ENCODE measurements around the gene RAB28.

The RAB28 gene

DNA sequence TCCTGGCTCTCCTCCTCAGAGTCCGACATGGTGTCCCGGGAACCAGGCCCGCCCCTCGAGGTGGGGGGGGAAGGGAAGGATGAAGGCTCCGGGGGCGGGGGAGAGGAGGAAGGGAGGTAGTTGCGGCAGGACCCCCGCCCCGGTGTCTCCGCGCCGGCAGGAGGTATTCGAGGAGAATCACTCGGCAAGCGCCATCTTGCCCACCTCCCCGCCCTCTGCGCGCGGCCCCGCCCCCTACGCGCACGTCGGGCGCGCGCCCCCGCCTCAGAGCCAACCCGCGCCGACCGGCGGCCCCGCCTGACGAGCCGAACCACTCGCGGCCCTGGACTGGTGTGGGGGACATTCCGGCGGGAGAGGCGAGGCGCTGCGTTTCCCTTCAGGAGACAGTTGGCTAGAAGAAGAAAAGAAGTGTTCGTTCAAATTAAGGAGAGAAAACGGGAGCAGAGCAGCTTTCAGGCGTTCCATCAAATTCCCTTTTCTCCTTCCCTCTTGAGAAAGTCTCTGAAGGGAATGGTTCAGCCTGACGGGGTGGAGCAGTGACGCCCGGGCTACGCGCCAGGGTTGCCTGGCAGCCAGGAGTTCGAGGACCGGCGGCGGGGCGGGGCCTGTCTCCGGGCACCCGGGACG is at the start of gene RAB28:
TSS of gene RAB28 (minus strand) at position 219 of the 627 bp plus-strand sequence.
- FAIRE-seq (peak; percentile 68), DNase-seq (ENCODE audit: low spot score) (peak; percentile 86)

DNA sequence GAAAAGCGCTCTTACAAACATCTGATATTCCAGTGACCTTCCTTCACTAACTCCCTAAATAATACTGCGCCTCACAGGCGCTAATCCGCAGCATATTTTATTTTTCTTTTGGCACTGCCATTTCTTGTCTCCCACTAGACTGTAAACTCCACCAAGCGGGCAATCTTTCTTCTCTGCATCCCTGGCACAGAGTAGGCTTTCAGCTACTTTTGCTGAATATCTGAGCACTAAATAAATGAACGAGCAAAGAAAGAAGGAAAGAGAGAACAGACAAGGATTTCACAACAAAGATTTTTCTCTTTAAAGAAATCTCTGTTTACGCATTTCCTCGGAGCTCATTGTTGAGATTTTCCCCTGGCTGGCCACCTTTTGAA is 47.5 kb upstream of the RAB28 start:
- no peak for FAIRE-seq
- no peak for DNase-seq (ENCODE audit: low spot score)

GRCh38 chr4:13530823-13531624 is 46.9 kb upstream of the RAB28 start:
- FAIRE-seq (no peak), DNase-seq (ENCODE audit: low spot score) (no peak)

GRCh38 chr4:13529128-13529919 is 45.2 kb upstream of the RAB28 start:
- DNase-seq (ENCODE audit: low spot score) (no peak), FAIRE-seq (no peak)

DNA sequence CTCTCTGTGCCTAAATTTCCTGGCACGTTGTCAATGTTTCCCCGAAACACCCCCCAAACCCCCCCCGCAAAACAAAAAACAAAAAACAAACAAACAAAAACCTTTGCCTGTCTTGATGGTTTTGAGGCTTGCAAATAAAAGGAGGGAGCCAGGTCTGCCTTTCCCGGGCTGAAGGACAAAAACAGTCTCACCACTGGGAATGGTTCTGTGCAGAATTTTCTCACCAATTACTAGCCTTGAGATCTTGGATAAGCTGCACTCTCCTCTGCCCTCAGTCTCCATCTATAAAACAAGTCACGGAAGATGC is 44.6 kb upstream of the RAB28 start:
- no peak for DNase-seq (ENCODE audit: low spot score)
- FAIRE-seq, result no peak

GRCh38 chr4:13527981-13528820 is 44.1 kb upstream of the RAB28 start:
- FAIRE-seq, result no peak

GRCh38 chr4:13527192-13527980 is 43.2 kb upstream of the RAB28 start:
- FAIRE-seq (no peak), DNase-seq (ENCODE audit: low spot score) (no peak)

More at GRCh38 chr4:13527981-13528820, 44.1 kb upstream of the RAB28 start:
- no peak for DNase-seq (ENCODE audit: low spot score)

DNA sequence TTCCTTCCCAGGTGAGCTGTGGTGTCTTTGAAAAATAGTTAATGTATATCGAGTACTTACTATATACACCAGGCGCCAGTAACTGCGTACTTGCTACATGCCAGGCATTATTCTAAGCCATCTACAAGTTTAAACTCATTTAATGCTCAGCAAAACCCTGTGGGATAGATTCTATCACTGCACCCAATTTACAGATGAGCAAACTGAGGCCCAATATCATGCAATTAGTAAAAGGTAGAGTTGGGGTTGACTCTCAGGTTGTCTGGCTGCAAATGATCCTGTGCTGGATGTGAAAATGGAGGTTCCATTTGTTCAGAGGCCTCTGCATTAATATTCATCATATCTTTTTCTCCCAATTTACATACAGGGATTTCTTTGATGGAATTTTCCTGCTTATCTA is 42.5 kb upstream of the RAB28 start:
- FAIRE-seq (no peak), DNase-seq (ENCODE audit: low spot score) (no peak)

- FAIRE-seq, result no peak
- no peak for DNase-seq (ENCODE audit: low spot score)
Observed at GRCh38 chr4:13525606-13526281, 41.6 kb upstream of the RAB28 start.

GRCh38 chr4:13524504-13525243 is 40.5 kb upstream of the RAB28 start:
- DNase-seq (ENCODE audit: low spot score) (no peak), FAIRE-seq (no peak)

- FAIRE-seq, result no peak
- no peak for DNase-seq (ENCODE audit: low spot score)
Observed at GRCh38 chr4:13523591-13524503, 39.7 kb upstream of the RAB28 start.

GRCh38 chr4:13523105-13523477 is 39.0 kb upstream of the RAB28 start:
- DNase-seq (ENCODE audit: low spot score) (no peak), FAIRE-seq (no peak)

DNA sequence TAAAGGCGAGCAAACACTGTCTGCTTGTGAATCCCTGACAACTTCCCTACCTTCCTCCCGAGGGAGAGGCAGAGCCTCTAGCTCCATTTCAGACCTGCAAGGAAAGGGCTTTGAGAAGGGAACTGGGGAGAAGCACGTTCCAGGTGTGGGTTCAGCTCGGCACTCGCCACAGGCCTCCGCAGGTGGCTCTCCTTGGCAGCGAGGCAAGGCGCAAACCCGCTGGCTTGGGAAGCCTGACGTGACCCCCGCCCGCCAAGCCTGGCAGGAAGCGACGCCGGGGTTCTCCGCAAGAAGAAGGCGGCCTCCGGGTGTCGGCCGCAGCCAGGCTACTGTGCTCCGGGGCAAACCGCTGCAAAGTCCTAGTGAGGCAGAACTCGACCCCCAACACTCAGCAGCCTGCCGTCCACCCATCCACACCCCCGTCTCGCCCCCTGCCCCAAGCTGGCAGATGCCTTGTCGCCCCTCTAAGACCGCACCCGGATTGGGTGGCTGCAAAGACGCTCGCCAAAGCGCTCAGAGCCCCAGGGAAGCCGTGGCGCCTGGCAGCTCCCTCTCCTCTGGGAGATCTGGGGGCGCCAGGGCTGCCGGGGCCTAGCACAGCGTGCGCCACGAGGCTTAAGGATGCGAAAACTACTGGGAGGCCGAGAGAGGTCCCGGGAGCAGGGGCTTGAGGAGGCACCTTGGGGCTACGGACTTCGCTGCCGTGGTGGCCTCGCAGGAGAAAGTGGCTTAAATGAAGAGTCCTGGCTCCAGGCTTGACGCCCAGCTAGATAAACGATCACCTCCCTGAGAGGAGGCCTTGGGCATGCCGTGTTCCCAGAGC is 38.4 kb upstream of the RAB28 start:
- no peak for FAIRE-seq
- DNase-seq (ENCODE audit: low spot score), result no peak

- no peak for FAIRE-seq
Observed at GRCh38 chr4:13521047-13521446, 36.9 kb upstream of the RAB28 start.

DNA sequence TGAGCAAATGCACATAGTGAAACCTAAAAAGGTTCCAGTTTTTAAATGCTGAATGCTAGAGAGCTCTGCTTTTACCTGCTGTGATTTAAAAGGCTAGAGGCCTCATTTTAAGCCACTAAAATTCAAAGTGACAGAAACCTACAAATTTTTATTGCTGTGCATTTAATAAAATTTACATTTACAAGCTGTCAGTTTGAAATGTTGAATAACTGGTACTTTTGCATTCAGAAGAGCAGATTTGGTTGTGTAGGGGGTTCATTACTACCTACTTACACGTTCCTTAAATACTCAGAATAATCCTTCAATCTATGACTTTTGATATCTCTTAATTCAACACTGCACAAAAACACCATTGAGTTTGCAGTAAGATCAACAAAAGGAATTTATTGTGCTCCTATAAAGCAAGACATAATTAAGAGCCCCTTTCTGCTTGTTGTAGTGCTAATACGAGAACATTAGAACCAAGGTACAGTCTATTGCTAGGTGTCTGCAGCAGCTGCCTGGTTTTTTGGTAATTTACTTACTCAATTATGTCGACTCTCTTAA is 32.2 kb upstream of the RAB28 start:
- DNase-seq (ENCODE audit: low spot score), result no peak
- no peak for FAIRE-seq

More at GRCh38 chr4:13521047-13521446, 36.9 kb upstream of the RAB28 start:
- DNase-seq (ENCODE audit: low spot score), result no peak

GRCh38 chr4:13515268-13515667 is 31.1 kb upstream of the RAB28 start:
- DNase-seq (ENCODE audit: low spot score) (no peak), FAIRE-seq (no peak)

GRCh38 chr4:13514722-13515121 is 30.6 kb upstream of the RAB28 start:
- DNase-seq (ENCODE audit: low spot score), result no peak
- no peak for FAIRE-seq
